HG03066 (cell line): Measurements from ENCODE around the gene OTUB2.

Experiments
- ATAC-seq: cut with Tn5 transposase; IDR thresholded peaks from one replicate; pipeline ENCODE4 v1.9.1; 2021; ENCODE audit warnings: low read depth; ENCODE audit not compliant: unreplicated experiment

OTUB2 gene

DNA sequence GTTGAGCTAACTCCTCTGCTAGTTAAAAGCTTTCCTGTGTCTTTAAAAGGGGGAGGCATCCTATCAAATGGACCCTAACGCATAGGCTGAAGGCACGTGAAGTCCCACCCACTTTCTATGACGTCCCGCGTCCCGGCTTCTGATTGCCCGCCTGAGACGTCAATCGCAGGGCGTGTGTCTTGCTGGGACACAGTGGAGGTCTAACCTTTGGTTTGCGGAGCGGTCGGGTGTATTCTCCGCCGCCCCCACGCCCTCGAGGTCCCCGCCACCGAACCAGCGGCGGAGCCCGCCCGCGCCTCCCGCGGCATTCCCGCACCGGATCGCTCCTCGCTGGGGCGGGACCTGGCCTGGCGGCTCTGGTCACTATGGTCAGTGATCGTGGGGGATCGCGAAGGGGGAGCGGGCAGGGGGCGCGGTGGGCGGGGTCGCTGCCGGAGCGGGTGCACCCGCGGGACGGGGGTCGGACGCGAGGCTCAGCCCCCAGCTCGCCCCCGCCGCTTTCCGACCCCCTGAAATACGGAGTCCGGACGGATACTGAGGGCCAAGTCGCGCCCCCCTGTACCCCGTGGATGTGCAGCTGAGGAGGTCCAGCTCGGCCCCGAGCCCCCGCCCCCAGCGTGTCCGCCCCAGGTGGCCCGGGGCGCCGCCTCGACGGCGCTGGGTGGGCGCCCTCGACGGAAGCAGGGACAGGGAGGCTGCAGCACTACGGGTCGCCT is at the start of gene OTUB2:
OTUB2 (plus strand) TSS at position 168 of the 716 bp plus-strand sequence; CDS start at position 366, 198 bp downstream.
- ATAC-seq: peak; percentile 98

DNA sequence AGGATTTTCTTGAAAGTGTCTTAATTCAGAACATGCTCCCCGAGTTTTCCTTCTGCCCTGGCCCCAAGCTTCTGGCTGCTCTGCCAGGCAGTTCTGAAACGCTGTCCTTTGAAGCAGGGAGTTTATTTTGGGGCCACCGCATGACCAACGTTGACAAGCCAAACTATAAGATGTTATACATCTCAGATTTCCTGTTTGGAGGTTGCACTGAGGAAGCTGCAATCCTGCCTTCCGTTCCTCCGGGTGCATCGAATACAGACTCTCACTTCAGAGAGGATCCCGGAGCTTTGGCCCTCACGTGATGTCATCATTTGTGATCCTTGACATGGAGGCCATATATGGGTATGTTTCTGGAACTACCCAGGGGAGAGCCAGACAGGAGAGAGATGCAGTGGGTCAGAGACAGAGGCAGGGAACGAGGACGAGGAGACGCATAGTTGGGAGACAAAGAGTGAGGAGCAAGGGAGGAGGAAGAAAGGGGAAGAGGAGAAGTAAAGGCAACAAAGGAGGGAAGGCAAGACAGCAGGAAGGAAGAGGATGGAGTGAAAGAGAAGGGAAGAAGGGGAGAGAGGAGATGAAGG is 49.6 kb upstream of the OTUB2 start, which contains the start of gene ASB2:
ASB2 (minus strand) TSS at position 94 of the 581 bp plus-strand sequence. CDS start 12,031 bp downstream, outside the sequence.
- ATAC-seq: peak; percentile 6

DNA sequence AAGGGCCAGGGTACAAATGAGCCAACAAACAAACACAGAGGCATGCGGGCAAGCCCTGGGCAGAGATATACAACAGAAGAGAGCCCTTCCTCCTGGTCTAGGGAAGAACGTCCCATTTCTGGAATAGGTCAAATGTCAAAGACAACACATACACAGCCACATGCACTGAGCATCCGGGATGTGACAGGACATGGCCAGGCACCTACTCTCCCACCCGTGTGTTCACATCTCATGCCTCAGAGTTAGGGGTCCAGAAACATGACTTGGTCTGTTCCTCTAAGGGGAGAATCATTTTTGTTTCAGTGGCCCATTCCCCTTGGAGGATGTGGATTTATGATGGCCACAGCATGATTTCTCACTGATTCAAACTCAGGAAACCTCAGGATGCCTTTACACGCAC is 49.0 kb upstream of the OTUB2 start:
- no peak for ATAC-seq

DNA sequence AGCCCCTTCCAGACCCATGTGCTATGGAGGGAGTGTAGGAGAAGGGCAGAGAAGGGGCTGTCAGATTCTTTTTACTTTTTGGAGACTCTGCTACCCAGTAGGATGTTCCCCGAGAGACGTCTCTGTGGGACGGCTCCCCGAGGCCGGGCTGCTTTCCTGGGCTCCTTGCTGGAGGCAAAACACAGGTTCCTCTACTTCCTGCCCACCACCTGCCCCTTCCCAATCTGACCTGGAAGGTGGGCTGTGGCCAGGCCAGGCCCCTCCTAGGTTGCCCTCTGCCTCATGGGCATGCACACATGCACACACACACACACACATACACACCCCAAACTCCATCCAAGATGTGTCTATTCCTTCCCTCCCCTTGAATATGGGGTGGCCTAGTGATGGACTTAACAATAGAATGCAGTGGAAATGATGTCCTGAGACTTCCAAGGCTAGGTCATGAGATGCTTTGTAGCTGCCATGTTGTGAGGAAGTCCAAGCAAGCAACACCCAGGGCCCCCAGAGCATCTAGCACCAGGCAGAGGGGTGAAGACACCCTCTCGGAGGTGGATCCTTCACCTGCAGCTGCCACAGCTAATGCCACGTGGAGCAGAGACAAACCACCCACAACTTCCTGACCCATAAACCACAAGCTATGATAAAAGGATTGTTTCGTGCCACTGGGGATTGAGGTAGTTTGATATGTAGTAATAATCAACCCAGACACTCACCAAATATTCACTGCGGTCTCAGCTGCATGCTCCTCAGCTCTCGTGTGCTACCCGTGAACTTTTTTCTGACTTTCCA is 48.2 kb upstream of the OTUB2 start:
- peak; percentile 48 for ATAC-seq

DNA sequence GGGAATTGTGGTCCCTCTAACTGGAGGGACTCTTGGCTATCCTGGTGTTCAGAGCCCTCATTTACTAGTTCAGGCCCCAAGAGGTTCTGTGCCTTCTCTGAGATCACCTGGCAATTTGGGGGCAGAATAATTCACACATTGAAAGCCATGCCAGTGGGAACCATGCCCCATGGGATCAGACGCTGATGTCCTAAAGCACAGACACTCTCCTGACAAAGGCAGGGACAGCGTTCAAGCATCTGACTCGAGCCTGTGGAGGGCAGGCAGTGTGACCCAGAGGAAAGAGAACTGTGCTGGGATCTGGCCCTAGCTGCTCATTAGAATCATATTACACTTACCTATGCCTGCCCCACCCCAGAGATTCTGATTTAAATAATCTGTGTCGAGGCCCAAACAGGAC is 47.4 kb upstream of the OTUB2 start:
- no peak for ATAC-seq

DNA sequence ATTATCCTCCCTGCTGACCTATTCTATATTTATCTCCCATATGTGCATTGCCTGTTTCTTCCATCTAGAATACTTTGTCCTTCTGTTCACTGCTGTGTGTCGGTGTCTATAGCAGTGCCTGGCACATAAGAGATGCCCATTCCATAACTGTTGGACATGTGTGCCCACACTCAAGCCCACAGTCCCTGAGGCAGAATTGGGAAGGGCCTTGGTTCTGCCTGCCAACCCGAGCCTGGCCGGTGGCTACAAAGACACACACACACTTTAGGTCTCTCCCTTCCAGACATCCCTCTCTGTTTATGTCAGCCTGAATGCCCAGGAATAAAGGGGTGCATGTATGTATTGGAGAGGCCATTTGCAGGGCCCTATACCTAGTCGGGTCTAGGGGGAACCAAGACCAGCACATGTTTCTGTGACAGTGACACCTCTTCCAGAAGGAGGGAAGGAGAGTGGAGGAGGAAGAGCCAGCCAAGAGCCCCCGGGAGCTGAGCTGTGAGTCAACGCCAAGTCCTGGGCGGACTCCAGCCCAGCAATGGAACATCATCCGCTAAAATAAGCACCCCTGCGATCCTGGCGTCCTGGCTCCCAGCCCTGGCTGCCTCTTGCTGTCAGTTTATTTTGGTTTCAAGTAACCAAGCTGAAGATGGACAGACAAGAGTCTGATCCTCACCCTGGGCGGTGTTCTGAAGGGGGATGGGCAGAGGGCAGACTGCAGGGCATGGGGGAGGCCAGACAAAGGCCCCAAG is 45.5 kb upstream of the OTUB2 start:
- no peak for ATAC-seq

DNA sequence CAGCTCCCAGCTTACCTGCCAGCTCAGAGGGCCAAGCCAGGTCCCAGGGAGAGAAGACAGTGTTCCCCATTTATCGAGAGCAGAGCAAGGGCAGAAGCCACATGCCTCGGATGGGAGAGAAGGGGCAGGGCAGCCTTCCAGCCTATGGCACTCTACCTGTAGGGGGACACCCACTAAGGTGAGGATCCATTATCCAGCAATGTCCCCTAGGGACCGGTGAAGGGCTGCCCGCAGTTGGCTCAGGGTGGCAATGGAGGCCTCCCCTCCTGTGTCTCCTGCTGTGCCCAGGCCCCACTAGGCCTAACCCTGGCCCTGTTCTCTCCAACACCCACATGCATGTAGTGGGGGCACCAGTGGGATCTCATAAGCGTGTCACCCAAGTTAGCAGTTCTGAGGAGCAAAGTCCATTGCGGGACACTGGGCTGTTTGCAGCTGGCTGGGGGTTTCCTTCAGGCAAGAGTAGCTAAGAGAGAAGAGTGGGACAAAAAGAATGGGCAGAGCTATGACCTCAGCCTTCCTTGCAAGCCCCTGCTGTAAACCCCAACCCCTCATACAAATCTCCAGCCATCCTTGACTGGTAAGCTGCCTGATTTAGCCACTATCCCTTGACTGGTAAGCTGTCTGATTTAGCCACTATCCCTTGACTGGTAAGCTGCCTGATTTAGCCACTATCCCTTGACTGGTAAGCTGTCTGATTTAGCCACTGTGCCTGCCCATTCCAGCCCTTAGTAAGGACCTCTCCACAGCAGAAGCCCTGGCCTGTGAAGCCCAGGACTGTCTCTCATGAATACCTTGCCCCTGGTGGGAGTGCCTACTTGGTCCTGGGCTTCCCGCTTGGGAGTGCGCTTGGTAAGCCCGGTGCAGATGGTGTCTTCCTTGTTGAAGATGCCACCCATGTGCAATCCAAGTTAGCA is 44.6 kb upstream of the OTUB2 start:
- no peak for ATAC-seq

DNA sequence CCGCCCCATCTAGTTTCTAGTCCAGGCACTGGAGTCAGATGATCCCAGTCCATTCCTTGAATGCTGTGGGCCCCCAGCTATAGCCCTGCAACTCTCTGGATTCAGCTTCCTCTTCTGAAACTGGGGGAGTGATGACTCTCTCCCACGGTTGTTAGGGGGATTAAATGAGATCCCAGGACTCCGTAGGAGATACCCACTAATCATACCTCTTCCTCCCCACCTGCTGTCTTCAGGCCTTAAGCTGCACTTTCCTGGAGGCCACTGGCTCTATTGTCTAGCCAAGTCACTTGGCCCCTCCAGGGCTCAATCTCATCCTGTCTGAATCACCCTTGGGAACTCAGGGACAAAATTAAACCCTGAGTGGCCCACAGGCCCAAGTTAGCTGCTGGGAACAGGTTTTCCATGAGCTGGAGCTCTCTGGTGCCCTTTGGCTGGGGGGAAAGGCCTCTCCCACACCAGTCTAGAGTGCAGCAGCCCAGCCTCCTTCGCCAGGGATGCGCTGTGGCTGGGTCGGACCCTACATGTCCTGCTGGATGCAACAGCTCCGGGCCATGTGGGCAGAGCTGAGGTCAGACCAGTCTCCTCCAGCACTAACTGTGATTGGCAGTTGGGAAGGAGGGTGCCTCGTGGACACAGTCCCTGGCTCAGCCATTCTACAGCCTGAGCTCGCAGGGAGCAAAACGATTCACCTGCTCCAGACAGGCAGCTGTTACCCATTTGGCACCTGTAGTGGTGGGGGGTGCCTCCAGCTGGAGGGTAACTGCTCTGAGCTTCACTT is 43.7 kb upstream of the OTUB2 start:
- ATAC-seq: no peak

DNA sequence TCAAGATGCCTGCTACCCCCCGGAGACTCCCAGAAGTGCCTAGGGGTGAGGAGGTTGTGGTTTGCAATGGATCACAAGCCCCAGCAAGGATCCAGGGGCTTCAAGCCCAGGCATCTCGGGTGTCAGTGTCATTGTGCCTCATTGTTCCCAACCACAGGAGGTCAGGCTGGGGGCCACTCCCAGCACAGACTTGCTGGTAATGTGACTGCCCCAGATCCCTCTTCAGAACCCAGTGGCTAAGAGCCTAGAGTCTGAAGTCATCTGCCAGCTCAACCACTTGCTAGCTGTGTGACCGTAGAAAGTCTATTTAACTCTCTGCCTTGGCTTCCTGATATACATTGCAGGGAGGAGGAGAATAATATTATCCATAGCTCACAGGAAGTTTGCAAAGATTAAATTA is 42.1 kb upstream of the OTUB2 start:
- no peak for ATAC-seq

DNA sequence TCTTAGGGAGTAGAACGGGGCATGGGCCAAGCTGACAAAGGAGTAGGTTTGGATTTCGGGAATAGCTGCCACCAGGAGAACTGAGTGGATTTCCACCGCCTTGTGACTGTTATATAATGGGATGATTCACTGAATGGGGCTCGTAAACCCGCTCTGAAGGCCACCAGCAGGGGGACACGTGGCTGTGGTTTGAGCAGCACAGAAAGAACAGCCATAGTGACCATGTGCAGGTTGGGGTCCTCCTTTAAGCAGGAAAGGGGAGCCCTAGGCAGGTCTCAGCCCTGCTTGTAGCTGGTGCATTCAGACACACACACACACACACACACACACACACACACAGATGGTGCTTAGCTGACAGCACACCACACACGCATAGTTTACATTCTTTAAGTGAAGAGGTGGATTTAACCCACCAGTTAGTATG is 41.1 kb upstream of the OTUB2 start:
- no peak for ATAC-seq

DNA sequence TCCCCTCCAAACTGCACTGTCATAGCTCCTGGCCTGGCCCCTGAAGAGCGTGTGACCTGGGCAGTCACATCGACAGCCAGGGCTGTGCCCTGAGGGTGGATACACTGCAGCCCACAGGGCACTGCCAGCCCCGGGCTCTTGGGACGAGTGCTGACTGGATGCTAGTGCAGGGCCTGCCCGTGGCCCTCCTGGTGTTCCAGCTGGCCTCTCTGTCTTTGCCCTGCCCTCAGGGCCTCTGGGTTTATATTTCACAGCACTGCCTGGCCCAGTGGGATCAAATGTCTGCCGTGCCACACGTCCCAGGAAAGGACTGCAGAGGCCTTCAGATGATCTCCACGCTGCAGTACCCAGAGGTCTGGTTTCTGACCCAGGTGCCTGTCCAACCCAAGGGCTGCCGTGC is 39.2 kb upstream of the OTUB2 start:
- ATAC-seq: no peak

DNA sequence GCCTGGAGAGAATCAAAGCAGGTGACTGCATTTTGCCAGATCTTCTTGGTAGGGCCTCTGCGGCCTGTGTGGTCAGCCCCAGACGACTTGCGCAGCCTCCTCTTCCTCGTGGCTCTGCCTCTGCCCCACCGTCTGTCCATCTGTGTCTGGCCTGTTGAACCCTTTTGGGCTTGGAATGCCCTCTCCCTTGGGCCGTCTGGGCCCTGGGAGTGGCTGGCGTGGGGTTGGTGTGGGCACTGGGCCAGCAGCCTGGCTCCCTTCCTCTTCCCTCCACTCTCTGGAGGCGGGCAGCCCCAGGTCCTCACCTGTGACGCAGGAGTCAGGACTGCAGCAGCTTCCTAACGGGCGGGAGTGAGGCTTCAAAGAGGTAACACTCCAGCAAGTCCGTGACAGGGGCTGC is 38.8 kb upstream of the OTUB2 start:
- no peak for ATAC-seq

DNA sequence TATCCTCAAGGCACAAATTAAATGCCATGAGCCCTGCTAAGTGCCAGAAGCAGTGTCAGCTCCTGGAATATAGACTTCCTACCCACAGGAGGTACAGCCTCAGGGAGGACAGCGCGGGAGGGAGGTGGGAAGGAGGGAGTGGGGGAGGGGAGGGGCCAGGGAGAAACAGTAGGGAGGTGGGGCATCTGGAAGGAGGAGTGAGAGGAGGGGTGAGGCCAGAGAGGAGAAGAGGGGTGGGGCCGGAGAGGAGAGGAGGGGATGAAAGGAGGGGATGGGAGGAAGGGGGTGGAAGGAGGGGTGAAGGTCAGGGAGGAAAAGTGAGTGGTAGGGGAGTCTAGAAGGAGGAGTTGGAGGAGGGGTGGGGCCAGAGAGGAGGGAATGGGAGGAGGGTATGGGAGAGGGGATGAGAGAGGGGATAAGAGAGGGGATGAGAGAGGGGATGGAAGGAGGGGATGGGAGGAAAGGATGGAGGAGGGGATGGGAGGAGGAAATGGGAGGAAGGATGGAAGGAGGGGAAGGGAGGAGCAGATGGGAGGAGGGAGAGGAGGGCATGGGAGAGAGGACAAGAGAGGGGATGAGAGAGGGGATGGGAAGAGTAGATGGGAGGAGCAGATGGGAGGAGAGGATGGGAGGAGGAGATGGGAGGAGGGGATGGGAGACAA is 38.2 kb upstream of the OTUB2 start:
- ATAC-seq: no peak

DNA sequence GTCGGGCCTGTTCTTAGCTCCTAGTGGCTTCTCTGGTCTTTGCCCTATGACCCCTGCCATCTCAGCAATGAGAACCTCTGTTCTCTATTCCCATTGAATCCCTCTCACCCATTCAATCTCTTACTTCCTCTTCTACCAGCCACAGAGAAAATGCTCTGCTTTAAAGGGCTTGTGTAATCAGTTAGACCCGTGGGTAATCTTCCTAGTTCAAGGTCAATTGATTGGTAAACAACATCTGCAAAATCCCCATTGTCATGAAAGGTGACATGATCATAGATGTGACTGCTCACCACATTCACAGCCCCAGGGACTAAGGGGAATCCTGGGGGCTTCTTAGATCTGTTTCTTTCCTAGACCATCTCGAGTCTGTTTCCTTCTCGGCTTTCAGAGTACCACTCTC is 36.2 kb upstream of the OTUB2 start:
- no peak for ATAC-seq

DNA sequence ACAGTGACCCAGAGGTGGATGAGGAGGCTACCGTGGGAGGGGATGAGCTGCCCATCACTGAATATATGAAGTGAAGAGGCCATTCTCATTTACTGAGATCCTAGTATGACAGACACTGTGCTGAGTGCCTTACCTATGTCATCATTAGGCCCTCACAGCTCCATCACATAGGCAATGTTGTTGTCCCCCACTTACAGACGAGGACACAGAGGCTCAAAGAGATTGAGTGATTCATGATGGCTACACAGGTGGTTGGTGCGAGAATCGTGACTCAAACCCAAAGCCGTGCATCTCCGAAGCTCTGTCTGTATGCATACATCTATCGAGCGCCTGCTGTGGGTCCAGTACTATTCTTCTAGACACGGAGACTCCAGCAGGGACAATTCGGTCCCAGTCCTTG is 34.9 kb upstream of the OTUB2 start:
- ATAC-seq: no peak

DNA sequence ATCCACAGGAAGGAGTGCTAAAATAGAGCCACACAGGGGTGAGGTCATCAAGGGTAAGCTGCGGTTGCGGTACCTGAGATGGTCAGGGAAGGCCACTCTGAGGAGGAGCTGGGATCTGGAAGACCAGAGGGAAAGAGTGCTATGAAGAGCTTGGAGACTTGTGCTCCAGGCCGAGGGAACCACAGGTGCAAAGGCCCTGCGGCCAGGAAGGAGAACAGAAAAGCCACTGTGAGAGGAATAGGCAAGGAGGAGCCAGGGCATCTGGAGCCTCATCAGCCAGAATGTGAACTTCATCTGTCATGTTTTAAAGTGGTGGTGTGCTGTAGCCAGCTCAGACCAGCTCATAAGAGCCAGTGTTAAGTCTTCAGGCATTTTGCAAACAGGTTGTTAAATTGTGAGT is 34.5 kb upstream of the OTUB2 start:
- ATAC-seq: no peak

DNA sequence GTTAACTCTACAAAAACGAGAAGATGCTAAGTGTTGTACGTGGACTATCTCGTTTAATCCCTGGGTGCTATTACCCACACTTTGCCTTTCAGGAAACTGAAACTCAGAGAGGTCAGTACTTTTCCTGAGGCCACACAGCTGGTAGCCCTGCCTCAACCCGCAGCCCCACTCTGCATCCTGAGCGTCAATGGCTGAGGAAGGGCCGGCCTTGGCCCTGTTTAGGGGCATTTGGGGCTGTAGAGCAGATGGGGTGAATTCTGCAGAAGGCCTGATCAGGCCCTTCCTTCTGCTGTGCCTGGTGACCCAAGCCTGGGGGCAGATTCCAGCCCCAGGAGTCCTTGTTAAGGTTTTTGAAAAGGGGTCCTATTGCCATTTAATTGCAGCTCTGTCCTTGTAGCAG is 32.8 kb upstream of the OTUB2 start:
- no peak for ATAC-seq

DNA sequence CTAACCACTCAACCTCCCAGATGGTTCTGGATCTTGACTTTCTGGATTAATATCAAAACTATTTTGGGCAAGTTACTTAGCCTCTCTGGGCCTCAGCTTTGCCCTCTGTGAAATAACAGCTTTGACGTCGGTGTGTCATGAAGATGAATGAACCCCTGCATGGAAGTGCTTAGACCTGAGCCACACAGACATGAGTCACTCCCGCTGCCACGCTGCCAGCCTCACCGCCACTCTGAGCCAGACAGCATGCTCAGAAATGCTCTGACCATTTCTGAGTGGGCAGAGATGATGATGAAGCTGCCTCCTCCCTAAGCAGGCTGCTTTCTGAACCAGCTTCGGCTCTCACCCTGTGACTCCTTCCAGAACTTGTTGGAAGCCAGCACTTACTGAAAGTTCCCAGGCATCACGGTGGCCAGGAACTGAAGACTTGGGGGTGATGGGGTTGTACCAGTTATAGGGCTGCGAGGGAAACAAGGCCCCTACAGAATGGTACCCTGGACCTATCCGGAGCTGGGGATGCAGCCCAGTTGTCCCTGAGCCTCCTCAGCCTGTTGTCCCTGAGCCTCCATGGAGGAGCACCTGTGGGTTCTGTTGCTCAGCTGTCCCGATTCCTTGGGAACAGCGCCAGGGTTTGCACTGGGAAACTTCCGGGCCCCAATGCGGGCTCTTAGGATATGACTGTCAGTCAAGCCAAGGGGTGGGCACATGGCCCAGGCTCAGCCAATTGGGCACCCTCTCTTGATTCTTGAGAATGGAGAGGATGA is 31.0 kb upstream of the OTUB2 start:
- no peak for ATAC-seq
